GM21528 (cell line): ENCODE data around the gene KLF11.
"Not testable (repeated sequence)": the region's sequence is repeated elsewhere in the genome, so short reads cannot be mapped to it uniquely, and the experiment has no call there.

Experiments
- ATAC-seq: cut with Tn5 transposase; IDR thresholded peaks from one replicate; pipeline ENCODE4 v1.9.1; 2021; ENCODE audit warnings: mild to moderate bottlenecking, moderate library complexity; ENCODE audit not compliant: unreplicated experiment, low FRiP score

KLF11 gene

DNA sequence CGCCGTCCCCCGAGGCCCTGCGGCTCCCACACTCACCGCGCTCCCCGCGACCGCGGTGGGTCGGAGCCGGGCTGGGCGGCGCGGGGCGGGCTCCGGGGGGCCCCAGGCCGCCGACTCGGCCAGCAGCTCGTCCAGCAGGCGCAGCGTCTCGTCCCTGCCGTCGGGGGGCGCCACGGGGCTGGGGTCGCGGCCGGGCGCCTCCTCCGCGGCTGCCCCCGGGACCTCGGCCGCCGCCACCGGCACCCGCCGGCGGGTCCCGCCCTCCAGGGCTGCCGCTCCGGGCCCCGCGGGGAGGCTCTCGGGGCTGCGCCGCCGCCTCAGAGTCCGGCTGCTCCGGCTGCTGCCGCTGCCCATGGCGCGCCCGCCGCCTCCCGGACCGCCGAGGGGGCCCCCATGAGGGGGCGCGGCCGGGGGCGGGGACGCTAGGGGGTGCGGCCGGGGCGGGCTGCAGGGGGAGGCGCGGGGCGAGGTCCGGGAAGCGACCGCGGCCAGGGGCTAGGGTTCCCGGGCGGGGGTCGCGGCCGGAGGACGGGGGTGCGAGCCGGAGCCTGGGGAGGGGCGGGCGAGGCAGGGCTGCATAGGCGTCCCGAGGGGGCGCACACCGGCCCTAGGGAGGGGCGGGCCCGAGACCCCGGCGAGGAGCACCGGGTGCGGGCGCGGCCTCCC lies 36.7 kb downstream of the KLF11 start, which contains the start of gene CYS1:
Gene CYS1 (minus strand): TSS at position 542 of the 666 bp plus-strand sequence. CDS start 188 bp downstream, at position 354.
- ATAC-seq, result peak; percentile 33

DNA sequence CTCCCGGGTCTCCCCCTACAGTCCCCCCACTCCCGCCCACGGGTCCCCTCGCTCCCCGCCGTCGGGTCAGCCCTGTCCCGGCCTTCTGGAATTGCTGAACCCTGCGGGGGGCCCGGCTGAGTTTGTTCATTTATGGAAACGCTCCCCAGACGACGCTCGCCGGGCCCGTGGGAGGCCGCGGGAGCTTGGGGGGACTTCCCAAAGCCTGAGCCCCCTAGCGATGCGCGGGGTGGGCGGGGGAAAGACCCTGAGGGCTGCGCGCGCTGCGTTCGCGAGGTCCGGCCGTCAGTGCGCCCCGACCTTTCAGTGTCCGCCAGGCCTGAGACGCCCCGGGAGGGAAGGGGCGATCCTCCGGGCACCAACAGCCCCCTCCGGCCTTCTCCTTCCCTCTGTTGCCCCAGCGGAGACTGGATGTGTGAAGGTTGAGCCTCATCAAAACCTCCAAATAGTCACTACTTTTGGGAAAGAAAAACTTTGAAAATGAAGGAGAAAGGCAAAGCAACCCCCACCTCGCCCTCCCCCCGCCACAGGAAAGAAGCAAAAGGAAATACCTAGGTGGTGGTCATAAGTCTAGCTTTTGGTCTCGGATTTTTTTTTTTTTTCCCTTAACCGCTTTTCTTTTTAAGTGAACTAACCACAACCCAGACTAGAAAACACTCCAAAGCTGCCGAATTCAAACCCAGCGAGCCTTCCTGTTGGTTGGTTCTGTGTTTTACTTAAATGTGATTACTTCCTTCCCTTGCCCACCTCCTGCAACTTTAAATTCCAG lies 37.4 kb downstream of the KLF11 start:
- ATAC-seq, result peak; percentile 28

DNA sequence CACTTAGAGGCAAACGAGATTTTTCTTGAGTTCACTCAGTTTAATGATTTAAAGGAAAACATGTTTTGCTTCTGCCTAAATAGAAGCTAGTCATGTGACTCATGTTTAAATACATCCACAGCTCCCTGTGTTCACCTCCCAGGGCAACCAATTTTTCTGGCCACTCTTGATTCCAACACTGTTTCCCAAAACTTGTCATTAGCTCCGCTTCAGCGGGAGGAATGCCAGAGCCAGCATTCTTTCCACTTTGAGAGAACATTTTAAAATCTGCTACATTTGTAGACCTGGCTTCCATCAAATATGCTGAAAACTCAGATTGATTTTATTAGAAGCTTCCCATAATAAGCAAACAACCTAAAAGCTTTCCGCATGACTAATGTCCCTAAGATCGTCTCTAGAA lies 39.7 kb downstream of the KLF11 start:
- ATAC-seq, result no peak

DNA sequence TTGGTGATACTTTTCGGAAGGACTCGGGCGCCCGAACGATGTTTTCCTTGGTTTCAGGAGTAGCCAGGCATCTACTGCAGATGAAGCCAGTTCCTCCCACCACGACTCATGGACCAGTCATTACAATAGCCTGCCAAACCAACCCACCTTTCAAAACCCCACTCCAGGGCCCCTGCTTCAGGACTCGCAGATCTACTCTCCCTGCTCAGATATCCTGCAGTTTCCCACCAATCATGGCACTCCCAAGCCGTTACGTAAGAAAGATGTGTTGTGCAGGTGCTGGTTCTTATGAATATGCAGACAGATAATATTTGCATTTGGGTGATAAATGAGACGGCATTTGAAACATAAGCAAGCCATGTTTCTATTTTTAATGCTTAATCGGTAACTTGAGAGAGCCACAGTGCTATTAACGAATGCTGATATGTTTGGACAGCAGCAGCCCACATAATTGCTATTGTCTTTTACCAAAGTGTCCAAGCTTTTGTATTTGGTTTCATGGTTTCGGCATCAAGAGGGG lies 40.4 kb downstream of the KLF11 start:
- no peak for ATAC-seq

DNA sequence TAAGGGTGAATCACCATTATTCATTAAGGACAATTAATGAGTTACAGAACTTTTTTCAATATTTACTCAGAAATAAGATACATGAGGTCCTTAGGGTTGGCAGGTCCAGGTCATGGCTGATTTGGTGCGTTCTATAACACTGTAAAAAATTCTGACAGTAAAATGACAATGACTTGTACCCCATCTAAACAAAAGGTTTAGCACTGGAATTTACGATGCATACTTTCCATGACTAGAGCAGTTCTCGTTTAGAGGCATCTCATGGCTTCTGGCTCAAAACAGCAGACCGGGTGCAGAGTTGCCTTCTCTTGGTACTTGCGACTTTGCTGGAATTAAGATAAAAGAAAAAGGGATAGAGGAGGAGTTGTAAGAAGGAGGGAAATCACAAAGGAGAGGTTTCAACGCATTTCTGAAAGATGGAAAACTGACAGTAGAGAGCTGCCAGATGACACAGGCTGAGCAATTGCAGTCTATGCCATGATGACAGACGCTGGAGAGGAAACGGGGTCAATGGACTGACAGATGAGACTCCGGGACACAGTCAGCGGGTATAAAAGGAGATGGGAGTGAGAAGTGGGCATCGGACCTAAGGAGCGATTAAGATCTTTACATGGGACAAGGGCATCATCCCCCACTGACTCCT lies 41.0 kb downstream of the KLF11 start:
- no peak for ATAC-seq

DNA sequence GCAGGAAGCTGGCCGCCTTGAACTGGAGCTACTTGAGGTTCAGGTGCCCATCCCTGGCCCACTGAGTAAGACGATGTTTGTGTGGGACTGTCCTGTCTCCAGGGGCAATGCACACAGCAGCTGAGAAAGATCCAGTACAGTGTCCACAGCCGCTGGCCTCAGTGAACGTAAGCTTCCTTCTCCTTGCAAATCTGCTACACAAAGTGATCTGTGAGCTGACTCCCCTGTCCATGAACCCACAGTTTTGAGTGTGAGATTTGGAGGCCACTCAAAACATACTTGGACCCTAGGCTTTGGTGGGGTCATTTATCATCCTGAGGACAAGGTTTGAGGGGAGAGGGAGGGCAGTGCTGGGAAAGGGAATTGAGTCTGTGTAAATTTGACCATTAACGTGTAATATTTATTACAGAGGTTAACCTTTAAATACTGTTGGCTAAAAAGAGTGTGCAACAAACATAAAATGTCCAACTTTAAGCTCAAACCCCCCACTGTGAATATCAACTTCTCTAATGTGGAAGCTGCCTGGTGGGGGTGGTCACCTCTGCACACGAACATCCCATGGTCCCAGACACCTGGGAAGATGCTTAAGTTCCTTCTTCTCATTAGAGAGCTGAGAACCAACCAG lies 41.8 kb downstream of the KLF11 start:
- ATAC-seq, result no peak

DNA sequence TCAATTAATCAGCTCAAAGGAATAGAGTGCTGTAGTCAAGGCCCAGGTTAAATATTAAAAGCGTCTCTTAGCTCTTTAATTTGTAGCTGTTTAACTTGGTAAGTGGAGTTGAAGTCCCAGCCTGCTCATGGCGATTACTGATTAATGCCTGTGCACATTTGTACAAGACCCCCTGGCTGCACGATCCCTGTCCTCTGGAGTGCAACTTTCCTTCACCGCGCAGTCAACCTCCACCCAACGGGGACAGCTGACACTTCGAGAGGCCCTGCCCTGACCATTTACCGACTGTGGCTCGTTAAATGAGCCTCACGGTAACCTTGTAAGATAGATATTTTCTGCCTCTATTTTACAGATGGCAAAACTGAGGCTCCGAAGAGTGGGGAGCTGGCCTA lies 42.3 kb downstream of the KLF11 start:
- ATAC-seq, result no peak

DNA sequence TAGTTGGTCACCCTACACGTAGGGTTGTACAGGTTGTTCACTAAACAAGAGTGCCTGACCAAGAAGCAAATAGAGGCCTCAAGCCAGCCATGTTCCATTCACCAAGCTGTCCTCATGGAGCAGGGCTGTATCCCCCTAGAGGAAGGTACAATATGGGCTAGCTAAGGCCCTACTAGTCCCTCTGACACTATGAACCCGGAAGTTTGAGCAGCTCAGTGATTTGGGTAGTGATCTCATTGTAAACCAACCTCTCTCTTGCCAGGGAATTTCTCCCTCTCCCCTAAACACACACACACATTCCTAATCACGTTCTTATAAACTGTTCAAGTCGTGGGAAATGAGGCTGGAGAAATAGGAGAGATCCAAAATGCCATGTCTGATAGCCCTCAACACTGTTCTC lies 43.6 kb downstream of the KLF11 start:
- no peak for ATAC-seq

DNA sequence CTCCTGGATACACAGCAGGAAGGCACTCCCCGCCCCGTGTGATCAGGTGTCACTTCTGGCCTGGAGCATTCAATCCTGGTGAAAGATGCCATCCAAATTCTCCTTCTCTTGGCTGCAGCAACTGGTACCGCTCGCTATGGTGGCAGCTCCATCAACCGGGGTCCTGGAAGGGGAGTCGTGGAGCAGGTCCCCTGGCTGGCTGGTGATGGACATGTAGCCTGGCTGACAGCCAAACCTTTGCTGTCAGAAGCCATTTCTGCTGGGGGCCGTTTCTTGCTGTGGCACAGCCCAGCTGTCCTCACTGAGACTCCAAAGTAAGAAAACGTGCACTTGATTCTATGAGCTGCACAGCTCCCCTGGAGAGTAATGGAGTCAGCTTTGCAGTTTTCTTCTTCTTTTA lies 44.0 kb downstream of the KLF11 start:
- ATAC-seq, result no peak

DNA sequence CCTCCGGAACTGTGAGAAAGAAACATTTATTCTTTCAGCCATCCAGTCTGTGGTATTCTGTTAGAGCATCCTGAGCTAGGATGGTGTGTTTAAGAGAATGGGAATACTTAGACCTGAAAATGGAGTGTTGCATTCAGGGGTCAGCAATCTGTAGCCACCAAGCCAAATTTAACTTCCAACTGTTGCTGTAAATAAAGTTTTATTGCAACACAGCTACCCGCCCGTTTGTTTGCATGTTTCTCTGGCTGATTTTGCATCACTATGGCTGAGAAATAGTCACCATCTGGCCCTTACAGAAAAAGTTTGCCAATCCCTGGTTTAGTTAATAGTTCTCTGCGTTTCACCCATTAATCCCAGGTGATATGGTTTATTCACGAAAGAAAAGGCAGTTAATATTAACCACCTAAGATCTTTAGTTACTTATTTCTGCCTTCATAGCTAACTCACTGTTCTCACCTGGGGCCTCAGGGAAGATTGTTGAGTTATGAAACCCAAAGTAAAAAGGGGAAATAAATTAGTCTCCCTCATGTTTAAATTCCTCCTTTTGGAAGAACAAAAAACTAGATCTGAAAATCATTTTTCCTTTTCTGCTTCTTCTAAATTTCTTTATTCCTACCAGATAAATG lies 46.3 kb downstream of the KLF11 start:
- ATAC-seq, result no peak

DNA sequence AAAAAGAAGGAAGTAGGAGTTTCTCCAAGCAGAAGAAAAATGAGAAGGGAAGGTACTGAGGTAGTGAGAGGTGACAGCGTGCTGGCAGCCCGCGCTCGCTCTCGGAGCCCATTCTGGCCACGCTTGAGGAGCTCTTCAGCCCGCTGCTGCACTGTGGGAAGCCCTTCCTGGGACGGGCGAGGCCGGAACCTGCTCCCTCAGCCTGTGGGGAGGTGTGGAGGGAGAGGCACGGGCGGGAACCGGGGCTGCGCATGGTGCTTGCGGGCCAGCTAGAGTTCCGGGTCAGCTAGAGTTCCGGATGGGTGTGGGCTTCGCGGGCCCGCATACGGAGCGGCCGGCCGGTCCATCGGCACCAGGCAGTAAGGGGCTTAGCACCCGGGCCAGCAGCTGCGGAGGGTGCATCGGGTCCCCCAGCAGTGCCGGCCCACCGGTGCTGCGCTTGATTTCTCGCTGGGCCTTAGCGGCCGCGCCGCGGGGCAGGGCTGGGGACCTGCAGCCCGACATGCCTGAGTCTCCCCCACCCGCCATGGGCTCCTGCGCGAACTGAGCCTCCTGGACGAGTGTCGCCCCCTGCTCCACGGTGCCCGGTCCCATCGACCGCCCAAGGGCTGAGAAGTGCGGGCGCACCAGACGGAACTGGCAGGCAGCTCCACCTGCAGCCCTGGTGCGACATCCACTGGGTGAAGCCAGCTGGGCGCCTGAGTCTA lies 48.0 kb downstream of the KLF11 start:
- ATAC-seq, result peak; percentile 49

DNA sequence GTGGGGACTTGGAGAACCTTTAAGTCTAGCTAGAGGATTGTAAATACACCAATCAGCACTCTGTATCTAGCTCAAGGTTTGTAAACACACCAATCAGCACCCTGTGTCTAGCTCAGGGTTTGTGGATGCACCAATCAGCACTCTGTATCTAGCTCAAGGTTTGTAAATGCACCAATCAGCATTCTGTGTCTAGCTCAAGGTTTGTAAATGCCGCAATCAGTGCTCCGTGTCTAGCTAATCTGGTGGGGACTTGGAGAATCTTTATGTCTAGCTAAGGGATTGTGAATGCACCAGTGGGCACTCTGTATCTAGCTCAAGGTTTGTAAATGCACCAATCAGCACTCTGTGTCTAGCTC lies 48.5 kb downstream of the KLF11 start:
- not testable (repeated sequence) for ATAC-seq

DNA sequence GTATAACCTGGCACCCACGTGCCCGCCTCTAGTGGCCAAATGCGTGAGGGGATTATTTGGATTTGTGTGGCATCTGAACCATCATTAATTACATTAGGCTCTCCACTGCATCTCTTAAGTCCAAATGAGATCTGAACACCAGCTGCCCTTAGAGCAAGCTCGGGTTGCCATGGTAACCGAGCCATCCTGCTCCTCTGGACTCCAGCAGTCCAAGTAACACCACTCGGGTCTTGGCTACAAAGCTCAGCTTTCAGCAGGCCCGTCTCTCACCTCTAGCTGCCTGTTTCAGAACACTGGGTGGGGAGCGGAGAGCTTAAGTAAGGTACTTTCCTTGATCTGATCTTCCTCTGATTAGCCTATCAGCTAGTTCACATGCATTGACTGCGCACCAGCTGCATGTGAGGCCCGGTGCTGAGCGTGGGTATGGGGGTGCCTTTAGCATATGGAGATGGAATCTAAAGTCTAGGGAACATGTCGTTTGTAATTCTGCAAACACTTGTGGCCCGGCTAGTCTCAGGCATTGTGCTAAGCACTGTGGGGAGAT lies 51.0 kb downstream of the KLF11 start:
- ATAC-seq, result no peak

DNA sequence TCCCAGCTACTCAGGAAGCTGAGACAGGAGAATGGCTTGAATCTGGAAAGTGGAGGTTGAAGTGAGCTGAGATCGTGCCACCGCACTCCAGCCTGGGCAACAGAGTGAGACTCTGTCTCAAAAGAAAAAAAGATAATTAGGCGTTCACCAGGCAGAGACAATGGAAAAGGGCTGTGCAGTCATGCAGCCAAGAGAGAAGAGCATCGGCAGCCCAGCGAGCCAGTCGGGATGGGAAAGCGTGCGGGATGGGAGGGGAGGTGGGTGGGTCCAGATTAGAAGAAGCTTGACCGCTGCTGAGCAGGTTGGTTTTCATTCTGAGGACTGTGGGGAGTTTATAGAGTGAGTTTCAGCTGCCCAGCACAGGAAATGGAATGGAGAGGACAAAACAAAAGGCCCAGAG lies 51.8 kb downstream of the KLF11 start:
- no peak for ATAC-seq

DNA sequence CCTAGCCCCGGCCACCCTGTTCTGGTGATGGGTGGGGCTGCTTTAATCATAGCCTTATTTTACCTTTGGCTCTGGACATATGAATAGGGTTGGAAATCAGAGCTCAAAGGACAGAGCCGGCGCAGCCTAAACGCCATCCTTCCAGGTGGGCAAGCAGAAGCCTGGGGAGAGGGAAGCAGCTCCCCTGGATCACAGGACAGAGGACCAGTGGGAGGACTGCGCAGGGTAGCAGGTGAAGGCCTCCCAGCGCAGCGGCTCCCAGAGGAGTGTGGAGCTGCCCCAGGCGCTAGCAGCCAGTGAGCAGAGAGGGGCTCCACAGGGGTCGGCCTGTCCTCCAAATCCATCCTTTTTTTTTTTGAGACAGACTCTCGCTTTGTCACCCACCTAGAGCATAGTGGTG lies 53.3 kb downstream of the KLF11 start:
- no peak for ATAC-seq

DNA sequence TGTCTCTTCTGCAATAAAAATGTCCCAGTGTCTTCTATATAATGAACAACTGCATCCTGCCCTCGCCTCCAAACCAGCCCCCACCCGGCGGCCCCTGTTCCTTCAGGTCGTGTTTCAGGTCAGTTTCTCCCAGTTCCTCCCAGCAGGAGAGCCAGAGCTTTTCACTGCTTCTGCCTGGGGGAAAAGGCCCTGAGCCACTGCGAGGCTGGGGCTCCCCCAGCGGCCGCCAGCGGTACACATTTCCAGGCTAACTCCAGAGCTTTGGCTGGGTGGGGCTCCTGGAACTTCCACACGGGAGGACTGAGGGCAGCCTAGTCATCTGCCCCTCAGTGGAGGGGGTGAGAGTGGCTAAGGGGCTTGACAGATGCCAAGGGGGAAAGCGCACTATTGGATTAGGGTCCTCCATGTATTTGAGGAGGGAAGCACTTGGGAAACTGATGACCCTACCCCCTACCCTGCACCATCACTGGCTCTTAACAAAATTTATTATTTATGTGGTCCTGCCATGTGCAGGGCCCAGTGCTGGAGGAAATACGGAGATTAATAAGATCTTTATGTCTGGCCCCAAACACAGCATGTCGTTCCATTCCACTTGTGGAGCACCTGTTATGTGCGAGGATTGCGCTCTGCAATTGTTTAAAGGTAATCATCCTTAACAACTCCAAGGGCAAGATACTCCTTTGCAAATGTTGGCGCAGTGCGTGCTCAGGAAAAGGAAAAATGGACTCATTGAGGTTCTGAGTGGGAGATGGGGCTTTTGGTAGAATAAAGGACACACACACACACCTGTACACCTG lies 54.2 kb downstream of the KLF11 start:
- no peak for ATAC-seq

DNA sequence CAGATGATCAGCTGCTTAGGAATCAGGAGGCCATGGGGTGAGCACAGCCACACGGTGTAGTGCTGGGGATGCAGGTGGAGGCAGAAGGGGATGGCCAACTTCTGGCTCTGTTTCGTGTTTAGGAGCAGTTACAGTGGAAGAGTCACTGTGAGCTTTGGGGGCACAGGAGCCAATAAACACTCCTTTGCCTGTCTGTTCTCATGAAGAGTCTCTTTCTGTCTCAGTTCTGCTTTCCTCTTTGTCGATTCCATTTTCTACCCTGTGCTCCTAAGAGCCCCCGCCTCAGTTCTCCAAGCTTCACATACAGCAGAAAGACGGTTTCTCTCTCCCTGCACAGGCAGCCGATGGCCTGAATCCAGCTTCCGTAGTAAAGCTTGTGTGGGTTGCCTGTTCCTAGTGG lies 58.1 kb downstream of the KLF11 start:
- ATAC-seq, result no peak

DNA sequence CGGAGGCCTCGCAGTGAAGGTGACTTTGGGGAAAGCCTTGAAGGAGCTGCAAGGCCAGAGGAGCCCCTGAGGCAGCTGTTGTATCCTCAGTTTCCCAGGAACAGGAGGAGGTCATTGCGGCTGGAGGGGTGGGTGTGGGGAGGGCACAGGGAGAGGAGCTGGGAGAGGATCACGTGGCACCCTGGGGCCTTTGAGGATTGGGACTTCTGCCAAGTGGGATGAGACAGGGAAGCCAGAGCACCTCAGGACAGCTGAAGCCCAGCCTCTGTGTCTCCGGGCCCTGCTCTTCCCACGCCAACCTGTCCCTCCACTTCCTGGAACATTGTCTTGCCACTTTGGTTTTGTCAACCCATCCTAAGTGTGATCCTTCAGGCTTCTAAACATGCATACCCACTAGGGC lies 59.8 kb downstream of the KLF11 start:
- ATAC-seq, result no peak
